ENCODE data around the gene DBH. TPM values are rescaled to one million over a fixed set of nuclear protein-coding genes. Genes with fewer than 3 reads are reported as not detected.

Gene DBH
- total RNA-seq, 1 donor from 2014 or later: not detected

DNA sequence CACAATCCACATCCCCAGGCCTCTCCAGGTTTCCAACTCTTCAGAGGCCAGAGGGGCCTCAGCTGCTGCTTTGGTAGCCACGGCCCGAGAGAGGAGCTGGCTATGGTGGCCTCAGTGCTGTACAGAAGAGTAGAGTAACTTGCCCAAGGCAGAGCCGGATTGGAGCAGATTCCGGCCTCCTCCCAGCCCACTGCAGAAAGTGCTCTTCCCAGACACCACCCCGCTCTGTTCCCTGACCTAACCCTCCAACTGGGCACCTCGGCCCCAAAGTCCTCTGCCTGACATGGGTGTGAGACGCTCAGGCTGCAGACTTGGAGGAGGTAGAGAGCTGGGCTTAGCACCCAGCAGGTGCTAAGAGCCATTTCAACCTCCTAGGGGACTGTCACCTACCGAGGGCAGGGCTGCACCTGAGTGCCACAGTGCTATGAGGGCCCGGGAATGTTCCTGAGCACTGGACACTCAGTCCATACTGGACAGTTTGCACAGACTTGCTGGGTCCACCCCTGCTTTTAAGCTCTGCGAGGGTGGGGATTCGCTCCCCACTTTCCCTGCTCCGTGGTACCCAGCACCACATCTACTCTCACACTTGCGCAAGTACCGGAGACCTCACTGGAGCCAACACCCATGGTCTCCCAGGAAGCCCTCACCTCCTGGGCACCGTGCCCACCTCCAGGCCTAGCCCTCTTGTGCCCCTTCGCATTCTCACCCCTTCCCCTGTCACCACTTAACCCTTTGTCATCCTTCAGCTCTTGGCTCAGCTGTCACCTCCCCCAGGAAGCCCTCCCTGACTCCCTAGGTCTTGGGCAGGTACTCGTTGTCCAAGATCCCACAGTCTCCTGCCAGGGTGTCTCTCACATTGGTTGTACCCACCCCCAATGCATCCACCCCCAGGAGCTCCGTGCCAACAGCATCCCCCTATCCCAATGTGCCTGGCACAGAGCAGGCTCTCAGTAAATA lies 49.8 kb downstream of the DBH start:
- Mint-ChIP-seq H3K27me3 (ENCODE audit: unreplicated experiment) (no peaks in the 10 kb centered on the region), H3K27ac (ENCODE audit: unreplicated experiment) (no peak overlapping the region), H3K9me3 (ENCODE audit: unreplicated experiment) (no peaks in the 10 kb centered on the region), H3K4me1 (ENCODE audit: unreplicated experiment) (no peaks in the 10 kb centered on the region), H3K36me3 (ENCODE audit: unreplicated experiment) (no peaks in the 10 kb centered on the region), H3K4me3 (ENCODE audit: unreplicated experiment) (no peak overlapping the region)
- TF ChIP-seq, protein P1, sequence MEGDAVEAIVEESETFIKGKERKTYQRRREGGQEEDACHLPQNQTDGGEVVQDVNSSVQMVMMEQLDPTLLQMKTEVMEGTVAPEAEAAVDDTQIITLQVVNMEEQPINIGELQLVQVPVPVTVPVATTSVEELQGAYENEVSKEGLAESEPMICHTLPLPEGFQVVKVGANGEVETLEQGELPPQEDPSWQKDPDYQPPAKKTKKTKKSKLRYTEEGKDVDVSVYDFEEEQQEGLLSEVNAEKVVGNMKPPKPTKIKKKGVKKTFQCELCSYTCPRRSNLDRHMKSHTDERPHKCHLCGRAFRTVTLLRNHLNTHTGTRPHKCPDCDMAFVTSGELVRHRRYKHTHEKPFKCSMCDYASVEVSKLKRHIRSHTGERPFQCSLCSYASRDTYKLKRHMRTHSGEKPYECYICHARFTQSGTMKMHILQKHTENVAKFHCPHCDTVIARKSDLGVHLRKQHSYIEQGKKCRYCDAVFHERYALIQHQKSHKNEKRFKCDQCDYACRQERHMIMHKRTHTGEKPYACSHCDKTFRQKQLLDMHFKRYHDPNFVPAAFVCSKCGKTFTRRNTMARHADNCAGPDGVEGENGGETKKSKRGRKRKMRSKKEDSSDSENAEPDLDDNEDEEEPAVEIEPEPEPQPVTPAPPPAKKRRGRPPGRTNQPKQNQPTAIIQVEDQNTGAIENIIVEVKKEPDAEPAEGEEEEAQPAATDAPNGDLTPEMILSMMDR (IDR thresholded peaks at IDR 0.05): no peak
- DNase-seq (ENCODE audit: extremely low spot score, unreplicated experiment): no peak

DNA sequence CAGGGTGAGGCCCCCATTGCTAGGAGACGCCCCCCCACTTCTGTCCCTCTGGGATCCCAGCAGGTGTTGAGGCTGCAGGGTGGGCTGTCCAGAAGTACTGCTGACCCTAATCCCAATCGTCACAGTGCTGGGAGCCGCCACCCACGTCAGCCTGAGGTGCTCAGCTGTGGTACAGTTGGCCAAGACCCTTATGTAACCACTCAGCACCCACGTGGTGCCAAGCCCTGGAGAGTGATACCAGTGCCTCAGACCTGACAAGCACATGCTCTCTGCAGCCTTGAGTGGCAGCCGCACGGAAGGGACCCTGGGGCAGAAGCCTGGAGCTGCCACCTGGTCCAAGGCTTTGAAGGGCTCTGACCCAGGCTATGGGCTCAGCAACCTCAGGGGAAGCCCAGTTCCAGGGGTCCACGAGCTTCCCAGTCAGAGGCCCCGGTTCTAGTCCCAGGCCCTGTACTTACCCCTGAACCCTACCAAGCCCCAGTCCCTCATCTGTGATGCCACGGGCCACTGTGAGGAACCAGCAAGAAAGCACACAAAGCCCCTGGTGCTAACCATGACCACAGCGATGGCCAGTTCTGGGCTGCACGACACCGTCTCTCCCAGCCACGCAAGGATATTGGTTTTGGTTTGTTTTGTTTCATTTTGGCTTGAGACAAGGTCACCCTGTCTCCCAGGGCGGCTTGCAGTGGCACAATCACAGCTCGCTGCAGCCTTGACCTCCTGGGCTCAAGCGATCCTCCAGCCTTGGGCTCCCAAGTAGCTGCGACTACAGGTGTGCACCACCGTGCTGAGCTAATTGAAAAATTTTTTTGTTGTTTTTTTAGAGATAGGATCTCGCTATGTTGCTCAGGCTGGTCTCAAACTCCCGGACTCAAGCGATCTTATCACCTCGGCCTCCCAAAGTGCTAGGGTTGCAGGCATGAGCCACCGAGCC lies 50.7 kb downstream of the DBH start:
- H3K36me3 Mint-ChIP-seq (ENCODE audit: unreplicated experiment): no peaks in the 10 kb centered on the region
- no peak overlapping the region for H3K4me3 Mint-ChIP-seq (ENCODE audit: unreplicated experiment)
- DNase-seq (ENCODE audit: extremely low spot score, unreplicated experiment): no peak
- TF ChIP-seq, protein P1 (IDR thresholded peaks at IDR 0.05): no peak
- no peaks in the 10 kb centered on the region for H3K9me3 Mint-ChIP-seq (ENCODE audit: unreplicated experiment)
- no peaks in the 10 kb centered on the region for H3K27me3 Mint-ChIP-seq (ENCODE audit: unreplicated experiment)
- H3K4me1 Mint-ChIP-seq (ENCODE audit: unreplicated experiment): peaks cover 7% of the 10 kb centered on the region
- no peak overlapping the region for H3K27ac Mint-ChIP-seq (ENCODE audit: unreplicated experiment)

DNA sequence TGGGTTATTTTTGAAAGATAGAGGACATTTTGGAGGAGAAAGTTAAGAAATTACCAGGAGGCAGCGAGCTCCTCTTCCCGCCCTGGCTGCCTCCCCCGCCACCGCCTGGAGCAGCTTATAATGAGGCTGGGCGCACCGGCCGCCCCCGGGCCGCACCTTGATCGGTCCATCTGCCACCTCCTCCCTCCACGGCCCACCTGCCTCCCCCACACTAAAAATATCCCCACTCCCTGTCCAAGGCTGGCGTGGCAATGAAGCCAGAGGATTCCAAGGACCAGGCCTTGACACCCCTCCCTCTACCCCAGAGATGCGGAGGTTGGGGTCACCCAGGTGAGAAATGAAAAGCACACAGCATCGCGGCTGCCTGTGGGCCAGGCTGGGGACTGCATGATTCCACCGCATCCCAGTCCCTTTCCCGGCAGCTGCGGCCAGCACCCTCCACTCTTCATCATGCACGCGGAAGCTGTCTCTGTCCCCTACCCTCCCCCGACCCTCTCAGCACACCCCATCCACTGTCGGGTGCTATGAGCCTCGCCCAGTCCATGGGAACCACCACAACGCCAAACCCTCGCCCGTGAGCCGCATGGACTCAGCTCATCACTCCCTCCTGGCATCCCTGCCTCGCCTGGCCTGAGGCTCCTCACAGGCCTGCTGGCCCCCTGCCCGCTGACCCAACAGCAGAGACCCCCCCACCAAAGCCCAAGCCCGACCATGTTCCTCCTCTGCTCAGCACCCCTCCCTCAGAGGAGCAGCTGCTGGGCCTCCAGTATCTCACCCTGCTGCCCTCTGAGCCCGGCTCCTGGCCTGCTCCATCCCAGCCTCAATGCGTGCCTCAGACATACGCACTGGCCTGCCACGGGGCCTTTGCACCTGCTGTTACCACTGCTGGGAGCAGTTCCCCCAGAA lies 51.9 kb downstream of the DBH start:
- H3K4me3 Mint-ChIP-seq (ENCODE audit: unreplicated experiment): no peak overlapping the region
- H3K27ac Mint-ChIP-seq (ENCODE audit: unreplicated experiment): no peak overlapping the region
- TF ChIP-seq, protein P1 (IDR thresholded peaks at IDR 0.05): no peak
- H3K4me1 Mint-ChIP-seq (ENCODE audit: unreplicated experiment): peaks cover 16% of the 10 kb centered on the region
- H3K27me3 Mint-ChIP-seq (ENCODE audit: unreplicated experiment): no peaks in the 10 kb centered on the region
- H3K9me3 Mint-ChIP-seq (ENCODE audit: unreplicated experiment): no peaks in the 10 kb centered on the region
- no peaks in the 10 kb centered on the region for H3K36me3 Mint-ChIP-seq (ENCODE audit: unreplicated experiment)
- DNase-seq (ENCODE audit: extremely low spot score, unreplicated experiment): no peak

DNA sequence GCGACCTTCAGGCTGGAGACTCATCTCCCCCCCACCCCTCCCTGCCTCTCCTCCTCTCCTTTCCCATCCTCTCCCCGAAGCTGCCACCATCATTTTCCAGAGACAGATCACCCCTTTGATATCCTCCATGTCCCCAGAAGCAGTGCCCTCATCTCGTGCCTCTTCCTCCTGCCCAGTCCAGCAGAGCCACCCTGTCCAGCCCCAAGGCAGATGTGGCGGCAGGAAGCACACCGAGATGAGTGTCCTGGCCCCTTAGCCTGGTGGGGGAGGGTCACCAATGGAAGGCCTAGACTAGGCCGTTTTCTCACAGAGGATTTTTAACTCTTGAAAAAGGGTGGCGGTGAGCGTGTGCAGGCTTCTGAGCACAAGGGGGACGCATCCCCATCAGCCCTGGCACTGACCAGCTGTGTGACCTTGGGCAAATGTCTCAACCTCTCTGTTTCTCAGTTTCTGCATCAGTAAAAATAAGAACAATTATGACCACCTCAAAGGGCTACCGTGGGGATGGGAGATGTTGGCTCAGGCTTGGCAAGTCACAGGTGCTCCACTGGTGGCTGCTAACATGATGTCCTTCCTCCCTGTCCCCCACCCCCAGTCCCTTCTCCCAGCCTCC lies 53.1 kb downstream of the DBH start:
- H3K4me1 Mint-ChIP-seq (ENCODE audit: unreplicated experiment): peaks cover 16% of the 10 kb centered on the region
- H3K36me3 Mint-ChIP-seq (ENCODE audit: unreplicated experiment): no peaks in the 10 kb centered on the region
- H3K4me3 Mint-ChIP-seq (ENCODE audit: unreplicated experiment): no peak overlapping the region
- no peaks in the 10 kb centered on the region for H3K9me3 Mint-ChIP-seq (ENCODE audit: unreplicated experiment)
- TF ChIP-seq, protein P1 (IDR thresholded peaks at IDR 0.05): no peak
- no peak overlapping the region for H3K27ac Mint-ChIP-seq (ENCODE audit: unreplicated experiment)
- no peaks in the 10 kb centered on the region for H3K27me3 Mint-ChIP-seq (ENCODE audit: unreplicated experiment)
- no peak for DNase-seq (ENCODE audit: extremely low spot score, unreplicated experiment)
